Heart left ventricle (tissue), 13 donors: Measurements from ENCODE around the gene GRB2.

Experiments used
- CTCF ChIP-seq, 12 donors: fragments of 200-600 bp; sonication (generic) in 4 of 12; IDR thresholded peaks; one replicate each; pipeline versions ENCODE4 v1.5.0 to v1.8.0; 2018 to 2022; ENCODE audit warnings: antibody characterized with exemption in 12 of 12, mild to moderate bottlenecking in 5 of 12
- POLR2A ChIP-seq, 2 donors: fragments of 450-650 bp; IDR thresholded peaks; one replicate each; pipeline ENCODE4 v1.6.1; 2017; ENCODE audit warnings: antibody characterized with exemption in 2 of 2, mild to moderate bottlenecking in 2 of 2, moderate library complexity in 2 of 2
- donor health status: ischemic (EF 13 %, LVEDD 7.1; RV severe dilation, severe dysfunction).
- donor health status: DM: no; HTN: yes; CAD: no.
- donor health status: DM: no; HTN: no; CAD: no.
- donor health status: ischemic (EF 25% LVEDD 6.9; RV normal size, moderate dysfunction).
- donor health status: ischemic (EF 25% LVEDD 5.7; RV mildly dilated, moderate dysfunction).
- donor health status: ischemic (EF 35%, LVEDD 5.7; RV mildly dilated, moderate dysfunction).
- donor health status: nonischemic (EF 11% LVEDD 7.7; RV severe dilation, severe dysfunction).
- donor health status: DM: yes; HTN: yes; CAD: no.
- donor health status: PGD.
- donor health status: ischemic (EF 29% LVEDD 5.4; RV normal size, mild dysfunction).
- donor health status: nonischemic (EF 23%, LVEDD 6.1; RV moderate dilation, normal function).

- TF ChIP-seq POLR2A (IDR thresholded peaks at IDR 0.05) (no peak), CTCF (IDR thresholded peaks at IDR 0.05) (no peak)
Observed at GRCh38 chr17:75273977-75274708, 131.3 kb downstream of the GRB2 start.
